ENCODE results near the gene RALGAPA2. TPM values are rescaled to one million over a fixed set of nuclear protein-coding genes. Genes with fewer than 3 reads are reported as not detected.

The RALGAPA2 gene
- total RNA-seq, 1 donor from 2014 or later: 15.2 TPM

- no peaks in the 10 kb centered on the region for H3K9me3 Mint-ChIP-seq (ENCODE audit: unreplicated experiment)
- H3K4me3 Mint-ChIP-seq (ENCODE audit: unreplicated experiment): no peak overlapping the region
- no peaks in the 10 kb centered on the region for H3K4me1 Mint-ChIP-seq (ENCODE audit: unreplicated experiment)
- H3K36me3 Mint-ChIP-seq (ENCODE audit: unreplicated experiment): peaks cover 18% of the 10 kb centered on the region
- no peak for TF ChIP-seq CTCF (IDR thresholded peaks at IDR 0.05)
- no peak for DNase-seq (ENCODE audit: extremely low spot score, unreplicated experiment)
- no peaks in the 10 kb centered on the region for H3K27me3 Mint-ChIP-seq (ENCODE audit: unreplicated experiment)
- H3K27ac Mint-ChIP-seq (ENCODE audit: unreplicated experiment): no peak overlapping the region
Observed at GRCh38 chr20:20531283-20531682, 181.2 kb downstream of the RALGAPA2 start.

GRCh38 chr20:20530428-20531151 lies 181.9 kb downstream of the RALGAPA2 start:
- no peak for TF ChIP-seq CTCF (IDR thresholded peaks at IDR 0.05)
- Mint-ChIP-seq H3K27ac (ENCODE audit: unreplicated experiment) (no peak overlapping the region), H3K4me1 (ENCODE audit: unreplicated experiment) (no peaks in the 10 kb centered on the region)

GRCh38 chr20:20529597-20529996 lies 182.8 kb downstream of the RALGAPA2 start:
- no peak overlapping the region for H3K27ac Mint-ChIP-seq (ENCODE audit: unreplicated experiment)
- no peaks in the 10 kb centered on the region for H3K9me3 Mint-ChIP-seq (ENCODE audit: unreplicated experiment)
- no peak for TF ChIP-seq CTCF (IDR thresholded peaks at IDR 0.05)
- H3K4me3 Mint-ChIP-seq (ENCODE audit: unreplicated experiment): no peak overlapping the region
- H3K36me3 Mint-ChIP-seq (ENCODE audit: unreplicated experiment): peaks cover 14% of the 10 kb centered on the region
- no peaks in the 10 kb centered on the region for H3K27me3 Mint-ChIP-seq (ENCODE audit: unreplicated experiment)
- no peak for DNase-seq (ENCODE audit: extremely low spot score, unreplicated experiment)
- no peaks in the 10 kb centered on the region for H3K4me1 Mint-ChIP-seq (ENCODE audit: unreplicated experiment)

More at GRCh38 chr20:20530428-20531151, 181.9 kb downstream of the RALGAPA2 start:
- no peaks in the 10 kb centered on the region for H3K27me3 Mint-ChIP-seq (ENCODE audit: unreplicated experiment)
- no peaks in the 10 kb centered on the region for H3K9me3 Mint-ChIP-seq (ENCODE audit: unreplicated experiment)
- H3K4me3 Mint-ChIP-seq (ENCODE audit: unreplicated experiment): no peak overlapping the region
- no peak for DNase-seq (ENCODE audit: extremely low spot score, unreplicated experiment)
- peaks cover 16% of the 10 kb centered on the region for H3K36me3 Mint-ChIP-seq (ENCODE audit: unreplicated experiment)

GRCh38 chr20:20528861-20529260 lies 183.6 kb downstream of the RALGAPA2 start:
- H3K27me3 Mint-ChIP-seq (ENCODE audit: unreplicated experiment): no peaks in the 10 kb centered on the region
- no peaks in the 10 kb centered on the region for H3K9me3 Mint-ChIP-seq (ENCODE audit: unreplicated experiment)
- no peak overlapping the region for H3K27ac Mint-ChIP-seq (ENCODE audit: unreplicated experiment)
- H3K4me3 Mint-ChIP-seq (ENCODE audit: unreplicated experiment): no peak overlapping the region
- peaks cover 14% of the 10 kb centered on the region for H3K36me3 Mint-ChIP-seq (ENCODE audit: unreplicated experiment)
- no peaks in the 10 kb centered on the region for H3K4me1 Mint-ChIP-seq (ENCODE audit: unreplicated experiment)
- TF ChIP-seq CTCF (IDR thresholded peaks at IDR 0.05): no peak
- no peak for DNase-seq (ENCODE audit: extremely low spot score, unreplicated experiment)

- H3K4me3 Mint-ChIP-seq (ENCODE audit: unreplicated experiment): no peak overlapping the region
- H3K9me3 Mint-ChIP-seq (ENCODE audit: unreplicated experiment): no peaks in the 10 kb centered on the region
- peak overlapping the region; percentile 23 for H3K27ac Mint-ChIP-seq (ENCODE audit: unreplicated experiment)
- no peaks in the 10 kb centered on the region for H3K27me3 Mint-ChIP-seq (ENCODE audit: unreplicated experiment)
- peaks cover 15% of the 10 kb centered on the region for H3K36me3 Mint-ChIP-seq (ENCODE audit: unreplicated experiment)
- no peaks in the 10 kb centered on the region for H3K4me1 Mint-ChIP-seq (ENCODE audit: unreplicated experiment)
- TF ChIP-seq CTCF (IDR thresholded peaks at IDR 0.05): no peak
- no peak for DNase-seq (ENCODE audit: extremely low spot score, unreplicated experiment)
Observed at GRCh38 chr20:20527661-20528060, 184.8 kb downstream of the RALGAPA2 start.

Data from osteocyte (in vitro differentiated cells).